Prostate gland (tissue), 2 donors: ENCODE results near the gene POLR3C.

Experiments
- POLR2AphosphoS5 ChIP-seq: sonication (generic); formaldehyde crosslinking; IDR thresholded peaks from one replicate; pipeline ENCODE4 v1.6.1; 2017; ENCODE audit warnings: antibody characterized with exemption
- TF ChIP-seq, protein P1 (sequence below), 4 experiments: fragments of 200-600 bp in 2 of 4; fragments of 450-650 bp in 2 of 4; sonication (generic) in 2 of 4; IDR thresholded peaks; 1 replicate in 3 of 4; 2 replicates in 1 of 4; pipeline ENCODE4 v1.5.1; 2016 to 2019; ENCODE audit warnings: antibody characterized with exemption in 4 of 4, mild to moderate bottlenecking in 2 of 4, moderate library complexity in 2 of 4

DNA sequence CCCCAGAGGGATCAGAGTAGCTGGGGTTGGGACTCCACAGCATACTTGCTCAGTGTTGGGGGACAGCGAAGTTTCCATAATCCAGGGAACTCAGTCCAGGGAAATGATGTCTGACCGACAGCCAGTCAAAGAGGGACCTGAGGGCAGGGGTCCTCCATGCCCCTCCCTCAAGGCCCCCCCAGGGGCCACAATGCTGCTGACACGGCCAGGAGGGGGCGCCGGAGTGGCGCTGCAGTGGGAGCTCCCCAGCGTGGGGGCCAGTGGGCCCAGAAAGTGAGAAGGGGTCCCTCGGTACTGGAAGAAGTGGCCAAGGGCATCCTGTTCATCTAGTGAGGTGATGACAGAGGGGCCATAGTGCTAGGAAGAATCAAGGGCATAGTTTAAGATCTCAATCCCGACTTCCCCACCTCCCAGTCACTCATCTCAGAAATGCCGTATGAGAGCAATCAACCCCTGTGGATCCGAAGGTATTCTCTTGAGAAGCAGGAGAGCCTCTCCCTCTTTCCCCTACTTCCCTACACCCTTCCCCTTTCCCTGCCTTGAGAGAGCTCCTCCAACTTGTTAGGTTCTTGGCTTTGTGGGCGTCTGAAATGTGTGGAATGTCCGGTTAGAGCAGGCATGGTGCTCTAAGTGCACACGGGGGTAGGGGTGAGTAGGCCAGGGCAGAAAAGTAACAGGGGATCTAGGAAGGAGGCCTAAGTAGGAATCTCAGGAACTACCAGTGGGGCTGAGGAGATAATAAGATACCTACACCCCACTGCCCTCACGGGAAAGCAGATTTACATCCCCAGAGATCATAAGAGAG, 25.6 kb downstream of the POLR3C start:
- TF ChIP-seq POLR2AphosphoS5, result no peak
- TF ChIP-seq, protein P1, sequence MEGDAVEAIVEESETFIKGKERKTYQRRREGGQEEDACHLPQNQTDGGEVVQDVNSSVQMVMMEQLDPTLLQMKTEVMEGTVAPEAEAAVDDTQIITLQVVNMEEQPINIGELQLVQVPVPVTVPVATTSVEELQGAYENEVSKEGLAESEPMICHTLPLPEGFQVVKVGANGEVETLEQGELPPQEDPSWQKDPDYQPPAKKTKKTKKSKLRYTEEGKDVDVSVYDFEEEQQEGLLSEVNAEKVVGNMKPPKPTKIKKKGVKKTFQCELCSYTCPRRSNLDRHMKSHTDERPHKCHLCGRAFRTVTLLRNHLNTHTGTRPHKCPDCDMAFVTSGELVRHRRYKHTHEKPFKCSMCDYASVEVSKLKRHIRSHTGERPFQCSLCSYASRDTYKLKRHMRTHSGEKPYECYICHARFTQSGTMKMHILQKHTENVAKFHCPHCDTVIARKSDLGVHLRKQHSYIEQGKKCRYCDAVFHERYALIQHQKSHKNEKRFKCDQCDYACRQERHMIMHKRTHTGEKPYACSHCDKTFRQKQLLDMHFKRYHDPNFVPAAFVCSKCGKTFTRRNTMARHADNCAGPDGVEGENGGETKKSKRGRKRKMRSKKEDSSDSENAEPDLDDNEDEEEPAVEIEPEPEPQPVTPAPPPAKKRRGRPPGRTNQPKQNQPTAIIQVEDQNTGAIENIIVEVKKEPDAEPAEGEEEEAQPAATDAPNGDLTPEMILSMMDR (IDR thresholded peaks at IDR 0.05), result no peak
